K562 (cell line): Measurements from ENCODE around the gene ZNF473. TPM values are rescaled to one million over a fixed set of nuclear protein-coding genes. Genes with fewer than 3 reads are reported as not detected.

Experiments used
- ATF7 ChIP-seq: fragments of 450-650 bp; IDR thresholded peaks from 2 replicates; pipeline ENCODE4 v1.7.1; 2014; ENCODE audit warnings: mild to moderate bottlenecking, moderate library complexity
- CC2D1A ChIP-seq: fragments of 450-650 bp; IDR thresholded peaks from 2 replicates; pipeline ENCODE4 v1.6.1; 2017; ENCODE audit warnings: mild to moderate bottlenecking
- CREBBP ChIP-seq: IDR thresholded peaks from one replicate; pipeline ENCODE4 v1.6.1; 2012; ENCODE audit warnings: low read depth, mild to moderate bottlenecking, control low read depth, inconsistent platforms, low read length
- DNMT1 ChIP-seq: fragments of 450-650 bp; IDR thresholded peaks from 2 replicates; pipeline ENCODE4 v1.6.1; 2016; ENCODE audit warnings: antibody characterized with exemption, mild to moderate bottlenecking
- FOXK2 ChIP-seq, 2 experiments: fragments of 450-650 bp; IDR thresholded peaks in 1 of 2; conservative IDR thresholded peaks in 1 of 2; 2 replicates each; pipeline ENCODE4 v1.6.1; 2016; ENCODE audit warnings: low read depth in 2 of 2, mild to moderate bottlenecking in 1 of 2
- HDAC1 ChIP-seq, 2 experiments: fragments of 450-650 bp; IDR thresholded peaks; 2 replicates each; pipeline ENCODE4 v1.6.1; 2016 to 2017; ENCODE audit warnings: inconsistent platforms in 1 of 2, mild to moderate bottlenecking in 1 of 2, moderate library complexity in 1 of 2
- MAFG ChIP-seq: fragments of 450-650 bp; conservative IDR thresholded peaks from 2 replicates; pipeline ENCODE4 v1.6.1; 2016; ENCODE audit warnings: missing genetic modification characterization, missing compliant biosample characterization
- POLR3G ChIP-seq: IDR thresholded peaks from 2 replicates; pipeline ENCODE4 v1.6.1; 2011; ENCODE audit not compliant: insufficient read length, insufficient replicate concordance; ENCODE audit errors: extremely low read depth
- RBFOX2 ChIP-seq: fragments of 200-400 bp; formaldehyde crosslinking; IDR thresholded peaks from 2 replicates; pipeline ENCODE4 v1.6.1; 2017; ENCODE audit warnings: low read depth, mild to moderate bottlenecking, low read length, moderate library complexity
- RBM39 ChIP-seq: fragments of 200-400 bp; formaldehyde crosslinking; optimal IDR thresholded peaks from 2 replicates; pipeline ENCODE3; 2018; ENCODE audit warnings: low read depth, low read length
- SAP30 ChIP-seq: fragments of 200-600 bp; sonication (generic); IDR thresholded peaks from 2 replicates; pipeline ENCODE4 v1.6.1; 2012; ENCODE audit warnings: borderline replicate concordance, low read depth, mild to moderate bottlenecking, moderate library complexity, low read length, control low read depth, inconsistent platforms; ENCODE audit not compliant: insufficient read depth, poor library complexity, severe bottlenecking
- SNIP1 ChIP-seq: fragments of 450-650 bp; IDR thresholded peaks from 2 replicates; pipeline ENCODE4 v1.7.1; 2017; ENCODE audit warnings: low read depth, mild to moderate bottlenecking
- SNRNP70 ChIP-seq: fragments of 200-400 bp; formaldehyde crosslinking; optimal IDR thresholded peaks from 2 replicates; pipeline ENCODE3; 2017; ENCODE audit warnings: low read depth, low read length
- TARDBP ChIP-seq: fragments of 450-650 bp; IDR thresholded peaks from 2 replicates; pipeline ENCODE4 v1.6.1; 2016
- ZNF212 ChIP-seq: fragments of 450-650 bp; formaldehyde crosslinking; IDR thresholded peaks from 2 replicates; pipeline ENCODE4 v1.4.0; 2020; ENCODE audit warnings: mild to moderate bottlenecking
- ZNF696 ChIP-seq: fragments of 250-450 bp; sonication (Bioruptor Pico); conservative IDR thresholded peaks from 2 replicates; pipeline ENCODE4 v1.4.0; 2020; ENCODE audit warnings: mild to moderate bottlenecking, moderate library complexity
- polyA plus RNA-seq, 8 experiments: library from polyadenylated mRNA; depleted of rRNA in 4 of 8; stranded (reverse) in 5 of 8; unstranded in 3 of 8; fragments of >200 nt; fragmentation: Nextera tagmentation in 2 of 8; fragmentation: Illumina TruSeq in 1 of 8; extraction: Ambion mirVana in 2 of 8; extraction: Trizol in 1 of 8; gene quantifications; 2 replicates each; pipeline versions ENCODE4 v1.2.1 to v1.2.3, GENCODE V29; 2011 to 2014; ENCODE audit warnings: inconsistent platforms in 1 of 8, missing spikeins in 1 of 8
- total RNA-seq, 7 experiments: library from RNA; depleted of rRNA in 6 of 7; stranded (reverse); fragments of >200 nt in 6 of 7; fragmentation: Illumina TruSeq in 2 of 7; extraction: Trizol in 2 of 7; gene quantifications; 2 replicates each; pipeline versions ENCODE4 v1.2.1 to v1.2.3, GENCODE V29; 2011 to 2021; ENCODE audit warnings: low replicate concordance in 1 of 7
- TF ChIP-seq, protein P1 (sequence below): fragments of 200-800 bp; sonication (Bioruptor generic); IDR thresholded peaks from 2 replicates; pipeline ENCODE4 v1.6.1; 2016; ENCODE audit warnings: missing genetic modification characterization, missing compliant biosample characterization
- TF ChIP-seq, protein P2 (sequence below): fragments of 250-450 bp; sonication (Bioruptor Pico); IDR thresholded peaks from 2 replicates; pipeline ENCODE4 v1.5.0; 2021
- TF ChIP-seq, protein P3 (sequence below), 3 experiments: fragments of 200-800 bp in 1 of 3; fragments of 250-450 bp in 1 of 3; fragments of 450-650 bp in 1 of 3; sonication (Bioruptor Pico) in 1 of 3; sonication (Bioruptor generic) in 1 of 3; formaldehyde crosslinking in 1 of 3; IDR thresholded peaks; 2 replicates each; pipeline versions ENCODE4 v1.6.1 to v1.8.0; 2016 to 2022; ENCODE audit warnings: mild to moderate bottlenecking in 2 of 3, missing genetic modification characterization in 2 of 3, missing compliant biosample characterization in 1 of 3, moderate library complexity in 1 of 3

The ZNF473 gene
- total and polyA plus RNA-seq, 9 of the 15 experiments (the other 6 are each of a cell fraction or from before 2014, with no cell fraction given): 8.2 to 34.0 (median 28.5) TPM

DNA sequence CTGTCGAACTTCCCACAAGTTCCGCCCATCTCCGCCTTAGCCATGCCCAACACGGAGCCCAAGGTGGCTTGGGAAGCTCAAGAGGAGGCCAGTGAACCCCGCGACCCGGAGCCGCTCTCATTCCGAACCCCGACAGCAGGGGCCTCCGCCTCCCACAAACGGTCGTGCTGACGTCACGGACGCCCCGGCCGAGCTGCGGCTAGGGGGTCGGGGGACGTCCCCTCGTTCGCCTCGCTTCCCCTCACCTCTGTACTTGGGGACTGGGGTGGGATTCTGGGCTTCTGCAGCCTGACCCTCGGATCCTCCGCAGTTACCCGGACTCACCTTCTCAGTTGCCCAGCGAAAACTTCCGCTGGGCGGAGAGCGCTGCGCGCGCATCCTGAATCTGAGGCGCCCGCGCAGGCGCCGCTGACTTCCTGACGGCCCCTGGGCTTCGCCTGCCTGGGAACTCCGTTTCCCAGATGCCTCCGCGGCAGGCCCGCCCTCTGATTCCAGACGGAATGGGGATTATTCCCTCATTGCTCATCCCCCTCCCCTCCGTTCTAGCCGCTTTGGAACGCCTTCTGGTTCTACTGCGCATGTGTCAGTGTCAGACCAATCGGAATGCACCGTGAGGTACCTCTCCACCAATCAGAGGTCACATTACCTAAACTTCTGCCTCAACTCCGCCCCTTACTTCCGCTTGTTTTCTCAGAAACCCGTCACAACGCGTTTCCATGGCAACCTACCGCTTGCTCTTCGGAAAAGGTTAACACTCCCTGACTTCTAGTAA lies 597 bp upstream of the ZNF473 start, which contains the start of gene VRK3 (continued):
- TF ChIP-seq, protein P1, sequence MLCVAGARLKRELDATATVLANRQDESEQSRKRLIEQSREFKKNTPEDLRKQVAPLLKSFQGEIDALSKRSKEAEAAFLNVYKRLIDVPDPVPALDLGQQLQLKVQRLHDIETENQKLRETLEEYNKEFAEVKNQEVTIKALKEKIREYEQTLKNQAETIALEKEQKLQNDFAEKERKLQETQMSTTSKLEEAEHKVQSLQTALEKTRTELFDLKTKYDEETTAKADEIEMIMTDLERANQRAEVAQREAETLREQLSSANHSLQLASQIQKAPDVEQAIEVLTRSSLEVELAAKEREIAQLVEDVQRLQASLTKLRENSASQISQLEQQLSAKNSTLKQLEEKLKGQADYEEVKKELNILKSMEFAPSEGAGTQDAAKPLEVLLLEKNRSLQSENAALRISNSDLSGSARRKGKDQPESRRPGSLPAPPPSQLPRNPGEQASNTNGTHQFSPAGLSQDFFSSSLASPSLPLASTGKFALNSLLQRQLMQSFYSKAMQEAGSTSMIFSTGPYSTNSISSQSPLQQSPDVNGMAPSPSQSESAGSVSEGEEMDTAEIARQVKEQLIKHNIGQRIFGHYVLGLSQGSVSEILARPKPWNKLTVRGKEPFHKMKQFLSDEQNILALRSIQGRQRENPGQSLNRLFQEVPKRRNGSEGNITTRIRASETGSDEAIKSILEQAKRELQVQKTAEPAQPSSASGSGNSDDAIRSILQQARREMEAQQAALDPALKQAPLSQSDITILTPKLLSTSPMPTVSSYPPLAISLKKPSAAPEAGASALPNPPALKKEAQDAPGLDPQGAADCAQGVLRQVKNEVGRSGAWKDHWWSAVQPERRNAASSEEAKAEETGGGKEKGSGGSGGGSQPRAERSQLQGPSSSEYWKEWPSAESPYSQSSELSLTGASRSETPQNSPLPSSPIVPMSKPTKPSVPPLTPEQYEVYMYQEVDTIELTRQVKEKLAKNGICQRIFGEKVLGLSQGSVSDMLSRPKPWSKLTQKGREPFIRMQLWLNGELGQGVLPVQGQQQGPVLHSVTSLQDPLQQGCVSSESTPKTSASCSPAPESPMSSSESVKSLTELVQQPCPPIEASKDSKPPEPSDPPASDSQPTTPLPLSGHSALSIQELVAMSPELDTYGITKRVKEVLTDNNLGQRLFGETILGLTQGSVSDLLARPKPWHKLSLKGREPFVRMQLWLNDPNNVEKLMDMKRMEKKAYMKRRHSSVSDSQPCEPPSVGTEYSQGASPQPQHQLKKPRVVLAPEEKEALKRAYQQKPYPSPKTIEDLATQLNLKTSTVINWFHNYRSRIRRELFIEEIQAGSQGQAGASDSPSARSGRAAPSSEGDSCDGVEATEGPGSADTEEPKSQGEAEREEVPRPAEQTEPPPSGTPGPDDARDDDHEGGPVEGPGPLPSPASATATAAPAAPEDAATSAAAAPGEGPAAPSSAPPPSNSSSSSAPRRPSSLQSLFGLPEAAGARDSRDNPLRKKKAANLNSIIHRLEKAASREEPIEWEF (CRISPR knock-in tag): no peak
- TF ChIP-seq ATF7: peak; percentile 84
- no peak for TF ChIP-seq ZNF212 (CRISPR knock-in tag)
- no peak for TF ChIP-seq TARDBP
- TF ChIP-seq SNRNP70: no peak
- no peak for TF ChIP-seq MAFG
- TF ChIP-seq CREBBP: no peak
- peak; percentile 71 for TF ChIP-seq RBFOX2
- TF ChIP-seq FOXK2 (conservative IDR thresholded peaks at IDR 0.05 in 1 of 2, IDR thresholded peaks at IDR 0.05 in 1 of 2; ENCODE audit: low read depth in 2 of 2): peak; percentile 66 to 73; a peak in 3 of 4 replicates
- TF ChIP-seq ZNF696 (CRISPR knock-in tag): no peak
- TF ChIP-seq RBM39: no peak
- TF ChIP-seq DNMT1: no peak
- no peak for TF ChIP-seq CC2D1A
- TF ChIP-seq, protein P2, sequence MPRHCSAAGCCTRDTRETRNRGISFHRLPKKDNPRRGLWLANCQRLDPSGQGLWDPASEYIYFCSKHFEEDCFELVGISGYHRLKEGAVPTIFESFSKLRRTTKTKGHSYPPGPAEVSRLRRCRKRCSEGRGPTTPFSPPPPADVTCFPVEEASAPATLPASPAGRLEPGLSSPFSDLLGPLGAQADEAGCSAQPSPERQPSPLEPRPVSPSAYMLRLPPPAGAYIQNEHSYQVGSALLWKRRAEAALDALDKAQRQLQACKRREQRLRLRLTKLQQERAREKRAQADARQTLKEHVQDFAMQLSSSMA (CRISPR knock-in tag): 0 out of 2 replicates have a peak, but pooled peaks have one; percentile 40
- peak in 1 of 2 experiments; percentile 79; a peak in 2 of 4 replicates for TF ChIP-seq HDAC1 (IDR thresholded peaks at IDR 0.05)
- TF ChIP-seq, protein P3, sequence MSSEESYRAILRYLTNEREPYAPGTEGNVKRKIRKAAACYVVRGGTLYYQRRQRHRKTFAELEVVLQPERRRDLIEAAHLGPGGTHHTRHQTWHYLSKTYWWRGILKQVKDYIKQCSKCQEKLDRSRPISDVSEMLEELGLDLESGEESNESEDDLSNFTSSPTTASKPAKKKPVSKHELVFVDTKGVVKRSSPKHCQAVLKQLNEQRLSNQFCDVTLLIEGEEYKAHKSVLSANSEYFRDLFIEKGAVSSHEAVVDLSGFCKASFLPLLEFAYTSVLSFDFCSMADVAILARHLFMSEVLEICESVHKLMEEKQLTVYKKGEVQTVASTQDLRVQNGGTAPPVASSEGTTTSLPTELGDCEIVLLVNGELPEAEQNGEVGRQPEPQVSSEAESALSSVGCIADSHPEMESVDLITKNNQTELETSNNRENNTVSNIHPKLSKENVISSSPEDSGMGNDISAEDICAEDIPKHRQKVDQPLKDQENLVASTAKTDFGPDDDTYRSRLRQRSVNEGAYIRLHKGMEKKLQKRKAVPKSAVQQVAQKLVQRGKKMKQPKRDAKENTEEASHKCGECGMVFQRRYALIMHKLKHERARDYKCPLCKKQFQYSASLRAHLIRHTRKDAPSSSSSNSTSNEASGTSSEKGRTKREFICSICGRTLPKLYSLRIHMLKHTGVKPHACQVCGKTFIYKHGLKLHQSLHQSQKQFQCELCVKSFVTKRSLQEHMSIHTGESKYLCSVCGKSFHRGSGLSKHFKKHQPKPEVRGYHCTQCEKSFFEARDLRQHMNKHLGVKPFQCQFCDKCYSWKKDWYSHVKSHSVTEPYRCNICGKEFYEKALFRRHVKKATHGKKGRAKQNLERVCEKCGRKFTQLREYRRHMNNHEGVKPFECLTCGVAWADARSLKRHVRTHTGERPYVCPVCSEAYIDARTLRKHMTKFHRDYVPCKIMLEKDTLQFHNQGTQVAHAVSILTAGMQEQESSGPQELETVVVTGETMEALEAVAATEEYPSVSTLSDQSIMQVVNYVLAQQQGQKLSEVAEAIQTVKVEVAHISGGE (CRISPR knock-in tag; IDR thresholded peaks at IDR 0.05): peak in 2 of 3 experiments; percentile 61 to 90; a peak in 3 of 6 replicates
- no peak for TF ChIP-seq SNIP1
- TF ChIP-seq SAP30: peak; percentile 84
- TF ChIP-seq POLR3G: no peak
